ENCODE results near the gene ATP6V0A1.

GRCh38 chr17:42476411-42476810 lies 17.7 kb downstream of the ATP6V0A1 start:
- no peak for TF ChIP-seq POLR2A (IDR thresholded peaks at IDR 0.05)
- TF ChIP-seq, protein P1, sequence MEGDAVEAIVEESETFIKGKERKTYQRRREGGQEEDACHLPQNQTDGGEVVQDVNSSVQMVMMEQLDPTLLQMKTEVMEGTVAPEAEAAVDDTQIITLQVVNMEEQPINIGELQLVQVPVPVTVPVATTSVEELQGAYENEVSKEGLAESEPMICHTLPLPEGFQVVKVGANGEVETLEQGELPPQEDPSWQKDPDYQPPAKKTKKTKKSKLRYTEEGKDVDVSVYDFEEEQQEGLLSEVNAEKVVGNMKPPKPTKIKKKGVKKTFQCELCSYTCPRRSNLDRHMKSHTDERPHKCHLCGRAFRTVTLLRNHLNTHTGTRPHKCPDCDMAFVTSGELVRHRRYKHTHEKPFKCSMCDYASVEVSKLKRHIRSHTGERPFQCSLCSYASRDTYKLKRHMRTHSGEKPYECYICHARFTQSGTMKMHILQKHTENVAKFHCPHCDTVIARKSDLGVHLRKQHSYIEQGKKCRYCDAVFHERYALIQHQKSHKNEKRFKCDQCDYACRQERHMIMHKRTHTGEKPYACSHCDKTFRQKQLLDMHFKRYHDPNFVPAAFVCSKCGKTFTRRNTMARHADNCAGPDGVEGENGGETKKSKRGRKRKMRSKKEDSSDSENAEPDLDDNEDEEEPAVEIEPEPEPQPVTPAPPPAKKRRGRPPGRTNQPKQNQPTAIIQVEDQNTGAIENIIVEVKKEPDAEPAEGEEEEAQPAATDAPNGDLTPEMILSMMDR (IDR thresholded peaks at IDR 0.05) = no peak
